Measurements from ENCODE around the gene MRPL58. TPM values are rescaled to one million over a fixed set of nuclear protein-coding genes. Genes with fewer than 3 reads are reported as not detected.

Gene MRPL58
- total RNA-seq, 3 donors from 2014 or later, result 38.6 to 48.6 (median 44.6) TPM

DNA sequence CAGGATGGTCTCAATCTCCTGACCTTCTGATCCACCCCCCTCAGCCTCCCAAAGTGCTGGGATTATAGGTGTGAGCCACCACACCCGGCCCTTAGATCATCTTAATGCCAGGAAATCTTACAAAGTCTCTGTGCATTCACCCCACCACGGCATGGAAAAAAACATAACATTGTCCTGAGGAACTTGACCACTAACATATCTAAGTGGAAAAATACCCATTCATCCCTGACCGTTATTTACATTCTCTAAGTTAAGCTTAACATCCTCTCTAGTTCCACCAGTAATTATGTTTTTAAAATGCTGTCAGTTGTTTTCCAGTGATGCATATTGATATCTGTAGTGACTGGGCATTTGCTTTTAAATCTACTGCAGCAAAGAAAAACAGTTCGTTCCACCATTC lies 36.5 kb upstream of the MRPL58 start:
- no peaks in the 10 kb centered on the region for H3K4me1 ChIP-seq
- H3K36me3 ChIP-seq, result no peaks in the 10 kb centered on the region
- no peaks in the 10 kb centered on the region for H3K27me3 ChIP-seq
- intact Hi-C loops (cut with DNase I; ENCODE audit: low total_unique reads), result no loop called here
- TF ChIP-seq, protein P1, sequence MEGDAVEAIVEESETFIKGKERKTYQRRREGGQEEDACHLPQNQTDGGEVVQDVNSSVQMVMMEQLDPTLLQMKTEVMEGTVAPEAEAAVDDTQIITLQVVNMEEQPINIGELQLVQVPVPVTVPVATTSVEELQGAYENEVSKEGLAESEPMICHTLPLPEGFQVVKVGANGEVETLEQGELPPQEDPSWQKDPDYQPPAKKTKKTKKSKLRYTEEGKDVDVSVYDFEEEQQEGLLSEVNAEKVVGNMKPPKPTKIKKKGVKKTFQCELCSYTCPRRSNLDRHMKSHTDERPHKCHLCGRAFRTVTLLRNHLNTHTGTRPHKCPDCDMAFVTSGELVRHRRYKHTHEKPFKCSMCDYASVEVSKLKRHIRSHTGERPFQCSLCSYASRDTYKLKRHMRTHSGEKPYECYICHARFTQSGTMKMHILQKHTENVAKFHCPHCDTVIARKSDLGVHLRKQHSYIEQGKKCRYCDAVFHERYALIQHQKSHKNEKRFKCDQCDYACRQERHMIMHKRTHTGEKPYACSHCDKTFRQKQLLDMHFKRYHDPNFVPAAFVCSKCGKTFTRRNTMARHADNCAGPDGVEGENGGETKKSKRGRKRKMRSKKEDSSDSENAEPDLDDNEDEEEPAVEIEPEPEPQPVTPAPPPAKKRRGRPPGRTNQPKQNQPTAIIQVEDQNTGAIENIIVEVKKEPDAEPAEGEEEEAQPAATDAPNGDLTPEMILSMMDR (IDR thresholded peaks at IDR 0.05), result no peak
- TF ChIP-seq POLR2A (IDR thresholded peaks at IDR 0.05) (no peak), POLR2AphosphoS5 (IDR thresholded peaks at IDR 0.05) (no peak)
- no peaks in the 10 kb centered on the region for H3K9me3 ChIP-seq
- DNase-seq (ENCODE audit: low spot score in 2 of 2), result no peak
- no peak overlapping the region for H3K4me3 ChIP-seq
- H3K27ac ChIP-seq, result no peak overlapping the region

DNA sequence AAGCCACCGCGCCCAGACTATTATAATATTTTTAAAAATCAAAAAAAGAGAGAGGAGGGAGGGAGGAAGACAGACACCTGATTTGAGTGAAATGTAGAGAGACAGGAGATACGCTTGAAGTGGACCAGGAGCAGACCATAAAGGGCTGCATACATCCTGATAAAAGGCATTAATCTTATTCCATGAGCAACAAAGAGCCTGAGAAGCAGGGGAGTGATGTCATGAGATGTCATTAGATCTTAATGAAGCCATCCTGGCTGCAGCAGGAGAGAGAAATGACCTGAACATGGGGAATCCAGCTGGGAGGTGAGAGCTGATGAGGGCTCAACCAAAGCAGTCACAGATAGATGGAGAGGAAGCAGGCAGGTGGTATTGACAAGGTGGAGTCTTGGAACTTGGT lies 34.7 kb upstream of the MRPL58 start:
- Histone ChIP-seq H3K9me3 (no peaks in the 10 kb centered on the region), H3K4me3 (no peak overlapping the region), H3K27ac (no peak overlapping the region), H3K4me1 (peaks cover 0 to 7% of the 10 kb centered on the region in 2 donors), H3K27me3 (no peaks in the 10 kb centered on the region), H3K36me3 (no peaks in the 10 kb centered on the region)
- intact Hi-C loops (cut with DNase I; ENCODE audit: low total_unique reads), result no loop called here
- no peak for DNase-seq (ENCODE audit: low spot score in 2 of 2)
- TF ChIP-seq, protein P1 (IDR thresholded peaks at IDR 0.05), result no peak
- TF ChIP-seq POLR2AphosphoS5 (IDR thresholded peaks at IDR 0.05), result no peak
- no peak for TF ChIP-seq POLR2A (IDR thresholded peaks at IDR 0.05)

DNA sequence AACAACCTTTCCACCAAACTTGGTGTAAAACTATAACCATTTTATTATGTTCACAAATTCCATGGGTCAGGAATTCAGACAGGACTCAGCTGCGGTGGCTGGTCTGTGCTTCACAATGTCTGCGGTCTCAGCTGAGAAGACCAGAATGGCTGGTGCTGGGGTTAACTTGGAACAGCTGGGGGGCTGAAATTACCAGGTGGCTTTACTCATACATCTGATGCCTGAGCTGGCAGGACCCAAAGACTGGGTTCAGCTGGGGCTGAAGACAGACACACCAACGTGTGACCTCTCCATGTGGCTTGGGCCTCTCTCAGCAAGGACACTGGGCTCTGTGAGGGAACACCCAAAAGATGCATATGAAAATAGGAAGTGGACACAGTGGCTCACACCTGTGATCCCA lies 34.2 kb upstream of the MRPL58 start:
- intact Hi-C loops (cut with DNase I; ENCODE audit: low total_unique reads), result no loop called here
- peaks cover 0 to 7% of the 10 kb centered on the region in 2 donors for H3K4me1 ChIP-seq
- H3K36me3 ChIP-seq, result no peaks in the 10 kb centered on the region
- H3K4me3 ChIP-seq, result no peak overlapping the region
- no peak for DNase-seq (ENCODE audit: low spot score in 2 of 2)
- no peaks in the 10 kb centered on the region for H3K9me3 ChIP-seq
- no peak overlapping the region for H3K27ac ChIP-seq
- H3K27me3 ChIP-seq, result no peaks in the 10 kb centered on the region
- TF ChIP-seq, protein P1 (IDR thresholded peaks at IDR 0.05), result no peak
- no peak for TF ChIP-seq POLR2A (IDR thresholded peaks at IDR 0.05)
- no peak for TF ChIP-seq POLR2AphosphoS5 (IDR thresholded peaks at IDR 0.05)

DNA sequence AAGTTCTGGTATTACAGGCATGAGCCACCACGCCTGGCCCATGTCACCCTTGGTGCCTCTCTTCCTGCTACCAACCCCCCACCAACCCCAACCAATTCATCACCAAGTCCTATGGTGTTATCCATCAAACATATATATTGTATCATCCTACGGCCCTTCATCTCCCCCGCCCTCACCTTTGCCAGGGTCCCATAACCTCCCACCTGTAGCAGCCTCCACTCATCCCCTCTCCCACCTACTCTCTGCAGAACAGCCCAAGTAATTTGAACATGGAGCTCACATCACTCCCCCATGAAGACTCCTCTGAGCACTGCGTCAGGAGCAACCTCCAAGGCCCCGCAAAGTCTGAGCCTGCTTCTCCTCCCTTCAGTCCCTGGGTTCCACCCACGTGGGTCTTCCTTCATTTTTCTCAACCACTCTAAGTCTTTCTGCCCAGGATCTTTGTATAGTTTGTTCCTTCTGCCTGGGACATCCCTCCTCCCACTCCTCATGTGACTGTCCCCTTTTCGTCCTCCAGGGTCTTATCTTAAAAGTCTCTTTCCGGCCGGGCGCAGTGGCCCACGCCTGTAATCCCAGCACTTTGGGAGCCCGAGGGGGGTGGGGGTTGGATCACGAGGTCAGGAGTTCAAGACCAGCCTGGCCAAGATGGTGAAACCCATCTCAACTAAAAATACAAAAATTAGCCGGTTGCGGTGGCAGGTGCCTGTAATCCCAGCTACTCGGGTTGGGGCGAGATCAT lies 32.9 kb upstream of the MRPL58 start:
- Histone ChIP-seq H3K9me3 (no peaks in the 10 kb centered on the region), H3K27ac (no peak overlapping the region), H3K36me3 (no peaks in the 10 kb centered on the region), H3K4me1 (peaks cover 0 to 7% of the 10 kb centered on the region in 2 donors), H3K27me3 (no peaks in the 10 kb centered on the region), H3K4me3 (no peak overlapping the region)
- DNase-seq (ENCODE audit: low spot score in 2 of 2), result no peak
- intact Hi-C loops (cut with DNase I; ENCODE audit: low total_unique reads), result loop anchor here (10.0 kb wide), 1 partner anchor 55 kb away; no protein-coding TSS in a partner anchor
- TF ChIP-seq POLR2AphosphoS5 (IDR thresholded peaks at IDR 0.05), result no peak

DNA sequence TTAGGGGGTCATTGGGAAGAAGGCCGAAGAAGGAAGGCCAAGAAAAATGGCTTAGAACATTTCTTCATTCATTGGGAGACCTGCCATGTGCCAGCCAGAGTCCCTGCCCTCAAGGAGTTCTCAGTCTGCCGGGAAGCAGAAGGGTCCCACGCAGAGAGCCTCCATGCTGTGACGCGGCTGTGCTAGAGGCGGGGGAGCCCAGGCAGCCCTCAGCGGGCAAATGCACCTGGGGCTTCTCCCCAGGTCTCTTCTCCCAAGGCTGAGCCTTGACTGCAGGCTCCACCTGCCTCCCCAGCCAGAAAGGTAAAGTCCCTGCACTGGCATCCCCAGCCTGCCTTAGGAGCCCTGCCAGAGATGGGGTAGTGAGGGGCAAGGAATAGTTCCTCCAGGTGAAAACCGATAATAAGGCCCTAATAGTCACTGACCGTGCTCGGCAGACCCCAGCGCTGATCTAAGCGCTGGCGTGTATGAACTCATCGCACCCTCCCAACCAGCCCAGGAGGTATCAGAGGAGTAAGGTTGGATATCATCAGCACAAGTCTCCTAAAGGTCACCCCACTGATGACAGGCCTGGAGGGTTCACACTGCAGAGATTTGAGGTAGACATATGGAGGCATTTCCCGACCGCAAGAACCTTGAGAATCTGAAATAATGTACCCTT lies 31.0 kb upstream of the MRPL58 start:
- peak overlapping the region; percentile 51 to 74 (median 70) for H3K4me3 ChIP-seq
- H3K27me3 ChIP-seq, result no peaks in the 10 kb centered on the region
- TF ChIP-seq POLR2AphosphoS5 (IDR thresholded peaks at IDR 0.05) (no peak), POLR2A (IDR thresholded peaks at IDR 0.05) (no peak)
- TF ChIP-seq, protein P1 (IDR thresholded peaks at IDR 0.05), result no peak
- H3K4me1 ChIP-seq, result peaks cover 0 to 7% of the 10 kb centered on the region in 2 donors
- no peak for DNase-seq (ENCODE audit: low spot score in 2 of 2)
- intact Hi-C loops (cut with DNase I; ENCODE audit: low total_unique reads), result loop anchor here (10.0 kb wide), 1 partner anchor 53 kb away; no protein-coding TSS in a partner anchor
- H3K27ac ChIP-seq, result peak overlapping the region; percentile 94 to 95
- H3K9me3 ChIP-seq, result no peaks in the 10 kb centered on the region
- no peaks in the 10 kb centered on the region for H3K36me3 ChIP-seq

Measured in breast epithelium (tissue), 4 donors.